T-cell (primary cell): ENCODE measurements around the gene UBE2I. TPM values are rescaled to one million over a fixed set of nuclear protein-coding genes. Genes with fewer than 3 reads are reported as not detected.
"Not testable (repeated sequence)": the region's sequence is repeated elsewhere in the genome, so short reads cannot be mapped to it uniquely, and the experiment has no call there.

Experiments used
- ATAC-seq, 4 experiments: fragments of 200-7000 bp in 3 of 4; fragments of 150-1000 bp in 1 of 4; cut with Tn5 transposase; replicated peaks in 1 of 4; 1 replicate in 3 of 4; 2 replicates in 1 of 4; pipeline ENCODE4 v1.10.0; 2021; ENCODE audit warnings: moderate library complexity in 3 of 4, mild to moderate bottlenecking in 2 of 4, moderate number of reproducible peaks in 1 of 4
- CTCF ChIA-PET, 2 donors: fragments of 300-600 bp; sonication (Branson Sonifier 250); formaldehyde crosslinking; loops; one replicate each; lab custom pipeline; 2022; ENCODE audit warnings: antibody characterized with exemption in 2 of 2; lab: Charles Lee
- POLR2A ChIA-PET, 2 donors: fragments of 300-600 bp; sonication (Branson Sonifier 250); formaldehyde crosslinking; loops; one replicate each; lab custom pipeline; 2022; ENCODE audit warnings: antibody characterized with exemption in 2 of 2; lab: Charles Lee
- DNase-seq, 35 experiments: peaks; one replicate each; pipeline versions ENCODE4 v3.0.0 to v3.0.0-alpha.2; 2013 to 2023
- H3K27ac ChIP-seq: one replicate; pipeline ENCODE4 v1.5.1; 2013; ENCODE audit warnings: low read length
- H3K27me3 ChIP-seq, 2 experiments: replicated peaks in 1 of 2; 1 replicate in 1 of 2; 2 replicates in 1 of 2; pipeline versions ENCODE4 v1.6.1 to v1.7.0; 2013; ENCODE audit warnings: low read length in 1 of 2, mixed read lengths in 1 of 2; ENCODE audit not compliant: control insufficient read depth in 2 of 2, insufficient read depth in 2 of 2; ENCODE audit errors: extremely low read depth in 1 of 2
- H3K36me3 ChIP-seq, 2 donors: 1 replicate in 1 of 2; 2 replicates in 1 of 2; pipeline versions ENCODE4 v1.6.1 to v1.7.0; 2013; ENCODE audit warnings: low read length in 1 of 2; ENCODE audit not compliant: control insufficient read depth in 2 of 2, insufficient read depth in 1 of 2; ENCODE audit errors: extremely low read depth in 1 of 2
- H3K4me1 ChIP-seq, 2 experiments: 1 replicate in 1 of 2; 2 replicates in 1 of 2; pipeline versions ENCODE4 v1.6.1 to v1.7.0; 2013; ENCODE audit warnings: low read length in 2 of 2, mixed read lengths in 1 of 2; ENCODE audit not compliant: insufficient read depth in 2 of 2, control insufficient read depth in 1 of 2; ENCODE audit errors: extremely low read depth in 1 of 2
- H3K4me3 ChIP-seq, 2 donors: 1 replicate in 1 of 2; 2 replicates in 1 of 2; pipeline versions ENCODE4 v1.5.1 to v1.7.0; 2013; ENCODE audit warnings: mild to moderate bottlenecking in 2 of 2, low read length in 1 of 2, moderate library complexity in 1 of 2; ENCODE audit not compliant: control insufficient read depth in 1 of 2; ENCODE audit errors: extremely low read depth in 1 of 2
- H3K9me3 ChIP-seq: 2 replicates; pipeline ENCODE4 v1.7.0; 2013
- H3K27ac Mint-ChIP-seq, 2 donors: one replicate each; pipeline ENCODE4 v1.8.0; 2020 to 2021; ENCODE audit warnings: mild to moderate bottlenecking in 2 of 2, mixed read lengths in 2 of 2
- H3K27me3 Mint-ChIP-seq, 2 donors: one replicate each; pipeline ENCODE4 v1.8.0; 2021 to 2022; ENCODE audit warnings: mixed read lengths in 2 of 2
- H3K36me3 Mint-ChIP-seq: one replicate; pipeline ENCODE4 v1.8.0; 2021; ENCODE audit warnings: mixed read lengths
- H3K4me1 Mint-ChIP-seq, 3 donors: one replicate each; pipeline ENCODE4 v1.8.0; 2020 to 2022; ENCODE audit warnings: mixed read lengths in 3 of 3, mild to moderate bottlenecking in 1 of 3
- H3K4me3 Mint-ChIP-seq, 3 donors: one replicate each; pipeline ENCODE4 v1.8.0; 2020 to 2022; ENCODE audit warnings: mild to moderate bottlenecking in 3 of 3, mixed read lengths in 3 of 3, moderate library complexity in 3 of 3
- H3K9me3 Mint-ChIP-seq, 3 donors: one replicate each; pipeline ENCODE4 v1.8.0; 2020 to 2022; ENCODE audit warnings: mixed read lengths in 3 of 3
- WGBS: methylation state at CpG from one replicate; pipeline ENCODE4 v1.1.5; 2013; ENCODE audit warnings: missing lambda C conversion rate; ENCODE audit not compliant: insufficient coverage; 5-methylcytosine and 5-hydroxymethylcytosine counted together
- total RNA-seq, 35 experiments: library from RNA in 6 of 35; stranded (reverse) in 6 of 35; fragments of 120-200 nt in 1 of 35; gene quantifications; one replicate each; pipeline versions ENCODE4 v1.2.1 to v1.2.4 and lab custom pipeline; 2013 to 2026

The UBE2I gene
- total RNA-seq, 5 donors from 2014 or later (not counting 1 experiment from before 2014, with no cell fraction given): 173 to 247 (median 190) TPM

- H3K27me3 Mint-ChIP-seq: peaks cover 22 to 45% of the 10 kb centered on the region in 2 donors
Observed at GRCh38 chr16:1296688-1297017, 12.8 kb upstream of the UBE2I start.

GRCh38 chr16:1297018-1297696, 12.3 kb upstream of the UBE2I start:
- peaks cover 0 to 64% of the 10 kb centered on the region in 2 experiments for H3K27me3 ChIP-seq
- H3K36me3 ChIP-seq: no peaks in the 10 kb centered on the region
- no peak overlapping the region for H3K27ac ChIP-seq
- H3K4me3 Mint-ChIP-seq: no peak overlapping the region
- no peaks in the 10 kb centered on the region for H3K9me3 Mint-ChIP-seq
- ChIA-PET CTCF (no interaction called here), POLR2A (no interaction called here)
- ATAC-seq (no peak), DNase-seq (no peak)
- peaks cover 0 to 11% of the 10 kb centered on the region in 2 experiments for H3K4me1 ChIP-seq
- peaks cover 6 to 12% (median 9%) of the 10 kb centered on the region in 3 donors for H3K4me1 Mint-ChIP-seq
- H3K9me3 ChIP-seq: no peaks in the 10 kb centered on the region
- WGBS: 36% methylated on average over 4 of the region's 6 CpGs
- H3K4me3 ChIP-seq: no peak overlapping the region
- H3K36me3 Mint-ChIP-seq: no peaks in the 10 kb centered on the region
- peaks cover 18 to 40% of the 10 kb centered on the region in 2 donors for H3K27me3 Mint-ChIP-seq
- H3K27ac Mint-ChIP-seq: no peak overlapping the region

More at GRCh38 chr16:1296688-1297017, 12.8 kb upstream of the UBE2I start:
- peaks cover 0 to 69% of the 10 kb centered on the region in 2 experiments for H3K27me3 ChIP-seq
- H3K4me3 ChIP-seq, H3K36me3 ChIP-seq, H3K4me1 Mint-ChIP-seq, DNase-seq, H3K27ac Mint-ChIP-seq, H3K9me3 ChIP-seq, H3K27ac ChIP-seq, H3K36me3 Mint-ChIP-seq, H3K4me3 Mint-ChIP-seq, ATAC-seq, H3K9me3 Mint-ChIP-seq: not testable (repeated sequence)
- ChIA-PET CTCF (interaction anchor here in 1 of 2 donors (0.6 kb wide), 1 partner anchor 241 kb away, joined by 4 read pairs; no protein-coding TSS in a partner anchor), POLR2A (interaction anchor here in 1 of 2 donors (0.6 kb wide), 1 partner anchor 9 kb away, joined by 3 read pairs; no protein-coding TSS in a partner anchor)
- 87% methylated on average over 2 of the region's 8 CpGs for WGBS
- peaks cover 0 to 11% of the 10 kb centered on the region in 2 experiments for H3K4me1 ChIP-seq

- no peak overlapping the region for H3K4me3 ChIP-seq
- Mint-ChIP-seq H3K4me3 (no peak overlapping the region), H3K9me3 (no peaks in the 10 kb centered on the region), H3K36me3 (no peaks in the 10 kb centered on the region), H3K27me3 (peaks cover 14 to 34% of the 10 kb centered on the region in 2 donors), H3K27ac (no peak overlapping the region), H3K4me1 (peaks cover 6 to 18% (median 13%) of the 10 kb centered on the region in 3 donors)
- H3K27ac ChIP-seq: no peak overlapping the region
- peaks cover 0 to 54% of the 10 kb centered on the region in 2 experiments for H3K27me3 ChIP-seq
- WGBS: 88% methylated on average over 13 of the region's 14 CpGs
- no peaks in the 10 kb centered on the region for H3K9me3 ChIP-seq
- no peak for DNase-seq
- H3K36me3 ChIP-seq: no peaks in the 10 kb centered on the region
- CTCF ChIA-PET: no interaction called here
- POLR2A ChIA-PET: no interaction called here
- H3K4me1 ChIP-seq: peaks cover under 1 to 18% of the 10 kb centered on the region in 2 experiments
- no peak for ATAC-seq
Observed at GRCh38 chr16:1298406-1298805, 11.0 kb upstream of the UBE2I start.

GRCh38 chr16:1299012-1299867, 10.2 kb upstream of the UBE2I start:
- CTCF ChIA-PET: no interaction called here
- POLR2A ChIA-PET: no interaction called here
- Histone ChIP-seq H3K9me3 (no peaks in the 10 kb centered on the region), H3K27me3 (peaks cover 0 to 47% of the 10 kb centered on the region in 2 experiments), H3K4me1 (peaks cover 3 to 27% of the 10 kb centered on the region in 2 experiments), H3K36me3 (no peaks in the 10 kb centered on the region), H3K27ac (no peak overlapping the region), H3K4me3 (no peak overlapping the region)
- Mint-ChIP-seq H3K36me3 (no peaks in the 10 kb centered on the region), H3K4me1 (peaks cover 11 to 25% (median 21%) of the 10 kb centered on the region in 3 donors), H3K9me3 (no peaks in the 10 kb centered on the region), H3K27ac (no peak overlapping the region), H3K4me3 (no peak overlapping the region), H3K27me3 (peaks cover 8 to 28% of the 10 kb centered on the region in 2 donors)
- WGBS: 90% methylated on average over 20 of the region's 31 CpGs
- ATAC-seq (no peak), DNase-seq (no peak)

GRCh38 chr16:1299868-1300203, 9.6 kb upstream of the UBE2I start:
- H3K27ac Mint-ChIP-seq: no peak overlapping the region
- no peak overlapping the region for H3K27ac ChIP-seq
- CTCF ChIA-PET: no interaction called here
- H3K4me1 ChIP-seq: peaks cover 3 to 29% of the 10 kb centered on the region in 2 experiments
- H3K4me1 Mint-ChIP-seq: peaks cover 17 to 31% (median 27%) of the 10 kb centered on the region in 3 donors
- H3K27me3 Mint-ChIP-seq: peaks cover 5 to 25% of the 10 kb centered on the region in 2 donors
- DNase-seq: no peak
- H3K36me3 ChIP-seq: no peaks in the 10 kb centered on the region
- POLR2A ChIA-PET: no interaction called here
- peaks cover 0 to 41% of the 10 kb centered on the region in 2 experiments for H3K27me3 ChIP-seq
- H3K36me3 Mint-ChIP-seq: no peaks in the 10 kb centered on the region
- no peak for ATAC-seq
- H3K4me3 ChIP-seq: no peak overlapping the region
- no peak overlapping the region for H3K4me3 Mint-ChIP-seq
- WGBS: 69% methylated on average over 7 of the region's 12 CpGs
- H3K9me3 Mint-ChIP-seq: no peaks in the 10 kb centered on the region
- no peaks in the 10 kb centered on the region for H3K9me3 ChIP-seq

GRCh38 chr16:1300664-1301476, 8.6 kb upstream of the UBE2I start:
- H3K4me1 ChIP-seq: peaks cover 3 to 38% of the 10 kb centered on the region in 2 experiments

More at GRCh38 chr16:1300664-1301476, 8.6 kb upstream of the UBE2I start:
- no peaks in the 10 kb centered on the region for H3K9me3 Mint-ChIP-seq
- H3K4me1 Mint-ChIP-seq: peaks cover 21 to 39% (median 28%) of the 10 kb centered on the region in 3 donors
- no peak overlapping the region for H3K4me3 ChIP-seq
- H3K27ac ChIP-seq: no peak overlapping the region
- CTCF ChIA-PET: interaction anchor here in 1 of 2 donors (0.6 kb wide), 1 partner anchor 68 kb away, joined by 3 read pairs; no protein-coding TSS in a partner anchor
- peak; percentile 53 to 76 (median 70) for ATAC-seq
- 18% methylated on average over 40 of the region's 42 CpGs for WGBS
- no peaks in the 10 kb centered on the region for H3K36me3 Mint-ChIP-seq
- H3K36me3 ChIP-seq: no peaks in the 10 kb centered on the region
- peak in 34 of 35 experiments; percentile 30 to 80 (median 60) for DNase-seq
- peak overlapping the region in 1 of 3 donors; percentile 65 for H3K4me3 Mint-ChIP-seq
- POLR2A ChIA-PET: no interaction called here
- H3K9me3 ChIP-seq: no peaks in the 10 kb centered on the region
- H3K27ac Mint-ChIP-seq: no peak overlapping the region
- H3K27me3 Mint-ChIP-seq: peaks cover 5 to 19% of the 10 kb centered on the region in 2 donors
- peaks cover 0 to 36% of the 10 kb centered on the region in 2 experiments for H3K27me3 ChIP-seq
